Measurements from ENCODE around the gene C8G. TPM values are rescaled to one million over a fixed set of nuclear protein-coding genes. Genes with fewer than 3 reads are reported as not detected.

The C8G gene
- total RNA-seq, 1 experiment from 2014 or later, result not detected

DNA sequence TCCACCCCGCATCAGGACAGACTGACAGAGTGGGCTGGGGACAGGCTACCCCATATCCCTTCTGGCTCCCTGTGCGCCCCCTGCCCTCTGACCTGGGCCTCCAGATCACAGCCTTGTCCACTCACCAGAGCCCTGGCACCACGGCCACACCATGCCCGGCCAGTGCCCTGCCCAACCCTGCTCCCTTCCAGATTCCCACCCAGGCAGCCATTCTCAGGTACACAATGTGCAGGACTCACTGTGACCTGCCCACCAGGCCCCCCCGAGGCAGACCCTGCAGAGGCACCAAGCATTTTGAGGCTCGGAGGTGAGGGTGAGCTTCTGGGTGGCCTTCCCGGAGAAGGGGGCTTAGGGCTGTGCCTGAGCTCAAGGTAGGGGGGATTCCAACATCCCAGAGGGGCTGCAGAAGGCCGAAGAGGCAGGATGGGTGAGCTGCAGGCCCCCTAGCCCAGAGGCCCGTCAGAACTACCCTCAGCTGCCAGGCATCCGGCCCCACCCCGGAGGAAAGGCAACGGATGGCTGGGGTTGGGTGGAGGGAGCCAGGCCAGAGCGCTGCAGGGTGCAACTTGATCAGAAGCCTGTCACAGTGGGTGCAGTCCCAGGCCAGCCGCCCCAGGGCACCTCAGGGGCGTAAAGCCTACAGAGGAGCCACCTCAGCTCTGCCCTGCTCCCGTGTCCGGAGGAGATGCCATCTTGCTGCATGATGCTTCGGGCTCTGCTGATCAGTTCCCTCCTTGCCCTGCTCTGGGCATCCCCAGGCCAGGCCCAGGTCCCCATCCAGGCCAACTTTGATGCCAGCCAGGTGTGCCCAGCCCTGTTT, 37.4 kb downstream of the C8G start, which contains the start of gene LCNL1:
Gene LCNL1, plus strand, starts transcription at position 762 of the 820 bp plus-strand sequence. CDS start 594 bp downstream, outside the sequence.
- DNase-seq (ENCODE audit: low read depth), result no peak

DNA sequence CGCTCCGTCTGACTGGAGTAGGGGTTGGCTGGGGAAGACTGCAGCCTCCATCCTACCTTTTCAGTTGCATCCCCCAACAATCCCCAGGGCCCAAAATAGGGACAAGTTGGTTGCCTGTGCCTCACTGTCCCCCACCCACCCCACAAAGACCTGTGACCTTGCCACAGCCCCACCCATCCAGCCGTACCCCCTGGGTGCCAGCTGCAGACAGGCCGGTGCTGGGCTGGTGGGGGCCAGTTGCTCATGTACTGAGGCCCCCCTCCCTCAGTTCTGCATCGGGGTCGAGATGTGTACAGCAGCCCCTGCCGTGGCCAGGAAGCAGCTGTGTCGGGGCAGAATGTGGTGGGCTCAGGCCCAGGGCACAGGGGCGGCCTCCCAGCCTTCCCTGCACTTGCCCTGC, 38.1 kb downstream of the C8G start:
- DNase-seq (ENCODE audit: low read depth), result no peak

DNA sequence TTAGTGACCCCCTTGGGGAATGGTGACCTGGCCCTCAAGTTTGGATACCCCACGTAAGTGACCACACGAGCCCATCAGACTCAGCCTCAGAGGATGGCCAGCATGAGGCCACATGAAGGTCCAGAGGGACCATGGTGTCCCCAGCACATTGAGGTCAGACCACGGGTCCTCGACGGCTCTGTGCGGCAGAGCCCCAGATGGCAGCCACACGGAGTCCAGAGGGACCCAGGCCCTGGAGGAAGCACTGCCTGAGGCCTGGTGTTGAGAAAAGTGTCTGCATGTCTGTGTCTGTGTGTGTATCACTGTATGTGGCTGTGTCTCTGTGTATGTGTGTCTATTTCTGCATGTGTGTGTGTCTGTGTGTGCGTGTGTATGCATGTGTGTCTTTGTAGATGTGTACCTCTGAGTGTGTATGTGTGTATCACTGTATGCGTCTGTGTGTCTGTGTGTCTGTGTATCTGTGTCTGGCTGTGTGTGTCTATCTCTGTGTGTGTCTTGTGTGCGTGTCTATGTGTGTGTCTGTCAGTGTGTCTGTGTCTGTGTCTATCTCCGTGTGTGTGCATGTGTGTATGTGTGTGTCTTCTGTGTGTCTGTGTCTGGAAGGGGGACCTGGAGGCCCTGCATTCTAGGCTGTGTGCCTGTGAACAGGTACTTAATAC, 38.7 kb downstream of the C8G start:
- DNase-seq (ENCODE audit: low read depth), result no peak

- DNase-seq (ENCODE audit: low read depth), result no peak
Observed at GRCh38 chr9:136984464-136985026, 39.5 kb downstream of the C8G start.

- DNase-seq (ENCODE audit: low read depth), result no peak
Observed at GRCh38 chr9:136985027-136985602, 40.1 kb downstream of the C8G start.

DNA sequence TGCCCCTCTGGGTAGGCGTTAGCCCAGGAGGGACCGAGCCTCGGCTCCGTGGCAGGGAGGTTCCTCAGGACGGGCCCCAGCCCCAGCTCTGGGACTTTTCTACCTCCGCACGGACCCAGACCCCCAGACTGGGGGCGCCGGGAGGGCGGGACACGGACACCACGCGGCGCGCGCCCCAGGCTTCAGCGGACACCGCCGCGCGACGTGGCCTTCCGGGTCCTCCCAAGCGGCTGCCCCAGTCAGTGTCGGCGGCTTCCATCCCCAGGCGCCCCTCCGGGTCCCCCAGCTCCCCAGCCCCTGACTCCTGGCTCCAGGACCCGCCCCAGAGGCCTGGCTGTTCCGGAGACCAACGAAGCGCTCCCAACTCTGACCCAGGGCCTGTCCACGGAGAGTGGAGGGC, 40.8 kb downstream of the C8G start:
- no peak for DNase-seq (ENCODE audit: low read depth)

- DNase-seq (ENCODE audit: low read depth), result no peak
Observed at GRCh38 chr9:136988872-136989271, 43.8 kb downstream of the C8G start.

GRCh38 chr9:136990242-136990911, 45.3 kb downstream of the C8G start:
- no peak for DNase-seq (ENCODE audit: low read depth)

- peak; percentile 76 for DNase-seq (ENCODE audit: low read depth)
Observed at GRCh38 chr9:136991993-136992818, 47.2 kb downstream of the C8G start, which contains the start of gene PAXX. PAXX (plus strand) TSS chr9:136992422; CDS start chr9:136992444, 22 bp downstream.

- no peak for DNase-seq (ENCODE audit: low read depth)
Observed at GRCh38 chr9:136992819-136993369, 47.9 kb downstream of the C8G start.

DNA sequence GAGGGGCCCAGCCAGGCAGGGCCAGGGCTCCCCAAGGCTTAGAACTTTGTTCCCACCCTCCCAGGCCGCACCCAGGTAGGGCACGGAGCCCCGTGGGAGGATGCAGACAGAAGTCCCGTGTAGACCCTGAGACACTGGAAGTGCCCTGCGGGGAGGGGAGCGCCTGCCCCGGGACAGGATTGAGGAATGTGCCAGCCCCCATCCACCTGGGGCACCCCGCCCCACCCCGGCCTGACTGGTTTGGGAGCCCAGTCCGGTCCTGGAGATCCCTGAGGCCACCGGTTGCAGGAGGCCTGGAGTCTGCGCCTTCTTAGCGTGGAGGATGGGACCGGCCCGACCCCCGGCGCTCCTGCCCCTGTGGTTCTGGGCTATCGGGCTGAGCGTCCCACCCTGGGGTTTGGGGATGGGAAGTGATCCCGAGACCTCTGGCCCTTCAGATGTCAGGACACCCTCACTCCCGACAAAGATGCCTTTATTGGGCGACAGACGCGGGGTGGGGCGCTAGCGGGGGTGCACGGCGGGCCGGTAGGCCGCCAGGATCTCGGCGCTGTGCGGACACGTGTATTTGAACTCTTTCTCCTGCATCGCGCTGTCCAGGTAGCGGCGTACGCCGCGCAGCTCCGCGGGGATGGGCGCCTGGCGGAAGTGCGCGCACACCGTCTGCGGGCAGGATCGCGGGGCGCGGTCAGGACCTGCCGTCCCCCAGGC, 49.3 kb downstream of the C8G start:
- DNase-seq (ENCODE audit: low read depth), result no peak

DNA sequence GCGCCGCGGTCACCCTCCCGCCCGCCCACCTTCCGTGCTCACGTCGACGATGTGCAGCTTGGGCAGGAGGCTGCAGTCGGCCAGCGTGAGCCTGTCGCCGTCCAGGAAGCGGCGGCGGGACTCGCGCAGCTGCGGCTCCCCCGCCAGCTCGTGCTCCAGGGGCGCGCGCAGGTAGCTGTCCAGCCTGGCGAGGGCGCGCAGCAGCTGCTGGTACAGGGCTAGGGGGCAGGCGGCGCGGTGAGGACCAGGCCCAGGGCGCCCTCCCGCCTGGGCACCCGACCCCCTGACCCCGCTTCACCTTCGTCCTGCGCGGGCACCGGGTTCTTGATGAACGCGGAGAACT, 49.8 kb downstream of the C8G start:
- no peak for DNase-seq (ENCODE audit: low read depth)

GRCh38 chr9:136995362-136995761, 50.3 kb downstream of the C8G start:
- no peak for DNase-seq (ENCODE audit: low read depth)

- no peak for DNase-seq (ENCODE audit: low read depth)
Observed at GRCh38 chr9:136995772-136996311, 50.8 kb downstream of the C8G start.

Other genes with a start within 250 kb of the C8G start
- gene DIPK1B, start 232.7 kb upstream of the C8G start, total RNA-seq (2014; rRNA removed), result 0.77 TPM in 1 of 2 replicates, not detected in the other
- gene LCN10, start 202.3 kb upstream of the C8G start, total RNA-seq (2014; rRNA removed), result not detected in 2 replicates
- not detected in 2 replicates for gene LCN6, start 196.7 kb upstream of the C8G start, total RNA-seq (2014; rRNA removed)
- not detected in 2 replicates for gene LCN8, start 187.0 kb upstream of the C8G start, total RNA-seq (2014; rRNA removed)
- gene LCN15, start 180.7 kb upstream of the C8G start, total RNA-seq (2014; rRNA removed), result not detected in 2 replicates
- 61.2 and 76.3 TPM in 2 replicates for gene TMEM141, start 153.9 kb upstream of the C8G start, total RNA-seq (2014; rRNA removed)
- gene CCDC183, start 148.9 kb upstream of the C8G start, total RNA-seq (2014; rRNA removed), result 1.4 TPM in 1 of 2 replicates, not detected in the other
- gene RABL6, start 137.3 kb upstream of the C8G start, total RNA-seq (2014; rRNA removed), result 83.4 and 91.3 TPM in 2 replicates
- 3.1 and 3.6 TPM in 2 replicates for gene AJM1, start 102.8 kb upstream of the C8G start, total RNA-seq (2014; rRNA removed)
- gene PHPT1, start 95.8 kb upstream of the C8G start, total RNA-seq (2014; rRNA removed), result 109 and 122 TPM in 2 replicates
- gene MAMDC4, start 92.9 kb upstream of the C8G start, total RNA-seq (2014; rRNA removed), result 3.8 and 7.2 TPM in 2 replicates
- 335 and 349 TPM in 2 replicates for gene EDF1, start 78.9 kb upstream of the C8G start, total RNA-seq (2014; rRNA removed)
- gene TRAF2, start 58.7 kb upstream of the C8G start, total RNA-seq (2014; rRNA removed), result 11.7 and 12.6 TPM in 2 replicates
- gene FBXW5, start 505 bp upstream of the C8G start, total RNA-seq (2014; rRNA removed), result 205 and 264 TPM in 2 replicates
- gene LCN12, start 7.0 kb downstream of the C8G start, total RNA-seq (2014; rRNA removed), result not detected in 2 replicates
- 2.0 TPM in 1 of 2 replicates, not detected in the other for gene PTGDS, start 32.3 kb downstream of the C8G start, total RNA-seq (2014; rRNA removed)
- gene LCNL1, start 37.8 kb downstream of the C8G start, total RNA-seq (2014; rRNA removed), result 0.11 TPM in 1 of 2 replicates, not detected in the other
- gene PAXX, start 47.2 kb downstream of the C8G start, total RNA-seq (2014; rRNA removed), result 53.2 and 67.3 TPM in 2 replicates
- gene CLIC3, start 51.3 kb downstream of the C8G start, total RNA-seq (2014; rRNA removed), result 0.52 TPM in 1 of 2 replicates, not detected in the other
- gene ABCA2, start 83.0 kb downstream of the C8G start, total RNA-seq (2014; rRNA removed), result 13.2 and 15.5 TPM in 2 replicates
- not detected in 2 replicates for gene FUT7, start 86.8 kb downstream of the C8G start, total RNA-seq (2014; rRNA removed)
- gene NPDC1, start 100.9 kb downstream of the C8G start, total RNA-seq (2014; rRNA removed), result 5.3 and 5.5 TPM in 2 replicates
- gene ENTPD2, start 108.8 kb downstream of the C8G start, total RNA-seq (2014; rRNA removed), result not detected in 2 replicates
- gene SAPCD2, start 125.3 kb downstream of the C8G start, total RNA-seq (2014; rRNA removed), result 16.1 and 17.7 TPM in 2 replicates
- 13.6 and 17.6 TPM in 2 replicates for gene UAP1L1, start 132.3 kb downstream of the C8G start, total RNA-seq (2014; rRNA removed)
- 78.4 and 92.8 TPM in 2 replicates for gene MAN1B1, start 141.7 kb downstream of the C8G start, total RNA-seq (2014; rRNA removed)
- 81.8 and 91.5 TPM in 2 replicates for gene DPP7, start 169.5 kb downstream of the C8G start, total RNA-seq (2014; rRNA removed)
- 0.29 TPM in 1 of 2 replicates, not detected in the other for gene GRIN1, start 193.9 kb downstream of the C8G start, total RNA-seq (2014; rRNA removed)
- gene LRRC26, start 224.8 kb downstream of the C8G start, total RNA-seq (2014; rRNA removed), result not detected in 2 replicates
- 0.45 TPM in 1 of 2 replicates, not detected in the other for gene TMEM210, start 226.8 kb downstream of the C8G start, total RNA-seq (2014; rRNA removed)
- gene ANAPC2, start 243.3 kb downstream of the C8G start, total RNA-seq (2014; rRNA removed), result 21.9 and 24.4 TPM in 2 replicates
- gene SSNA1, start 243.4 kb downstream of the C8G start, total RNA-seq (2014; rRNA removed), result 108 and 115 TPM in 2 replicates